ENCODE data around the gene MAP6D1.

- no peak for TF ChIP-seq CTCF (IDR thresholded peaks at IDR 0.05)
- no peak for TF ChIP-seq POLR2A (IDR thresholded peaks at IDR 0.05)
These were observed 48.3 kb downstream of the MAP6D1 start for GRCh38 chr3:183777016-183777618.

Data from right lobe of liver (tissue), 4 donors.